Panc1 (cell line): ENCODE results near the gene ZNF580. TPM values are rescaled to one million over a fixed set of nuclear protein-coding genes. Genes with fewer than 3 reads are reported as not detected.

Experiments used
- ATAC-seq: fragments of 200-7000 bp; cut with Tn5 transposase; 2 replicates; pipeline ENCODE4 v1.9.1; 2020; ENCODE audit warnings: mild to moderate bottlenecking, moderate library complexity
- BruUV-seq: library from RNA; stranded (reverse); fragments of 400-500 nt; replicated peaks from 2 replicates; lab custom pipeline; 2021; lab: Mats Ljungman, UMichigan
- CTCF ChIA-PET: fragments of 300-600 bp; sonication (Branson Sonifier 250); formaldehyde crosslinking; loops from one replicate; lab custom pipeline; 2022; ENCODE audit warnings: antibody characterized with exemption; lab: Charles Lee
- POLR2A ChIA-PET: fragments of 300-600 bp; sonication (Branson Sonifier 250); formaldehyde crosslinking; loops from one replicate; lab custom pipeline; 2022; ENCODE audit warnings: antibody characterized with exemption; lab: Charles Lee
- DNase-seq: peaks from one replicate; pipeline ENCODE4 v3.0.0-alpha.2; 2010; ENCODE audit warnings: low read depth, low spot score
- H3K27ac ChIP-seq: 2 replicates; pipeline ENCODE4 v1.5.1; 2011; ENCODE audit warnings: mild to moderate bottlenecking, low read length, inconsistent platforms
- H3K27me3 ChIP-seq: fragments of 200-500 bp; sonication (Bioruptor generic); 2 replicates; pipeline ENCODE4 v1.6.0; 2014; ENCODE audit warnings: low read length, inconsistent platforms; ENCODE audit not compliant: control insufficient read depth, insufficient read depth
- H3K36me3 ChIP-seq: fragments of 200-500 bp; sonication (Bioruptor generic); 2 replicates; pipeline ENCODE4 v1.5.1; 2014; ENCODE audit warnings: inconsistent platforms, mild to moderate bottlenecking, low read length, moderate library complexity; ENCODE audit not compliant: control insufficient read depth, insufficient read depth
- H3K4me1 ChIP-seq: 2 replicates; pipeline ENCODE4 v1.5.1; 2011; ENCODE audit warnings: inconsistent platforms, mild to moderate bottlenecking, low read length, moderate library complexity; ENCODE audit not compliant: control insufficient read depth, insufficient read depth
- H3K4me3 ChIP-seq, 2 experiments: 2 replicates each; pipeline ENCODE4 v1.5.1; 2011 to 2012; ENCODE audit warnings: low read depth in 2 of 2, low read length in 2 of 2, mild to moderate bottlenecking in 2 of 2, inconsistent platforms in 1 of 2, moderate library complexity in 1 of 2
- H3K9me3 ChIP-seq: fragments of 200-500 bp; sonication (Bioruptor generic); 2 replicates; pipeline ENCODE4 v1.5.1; 2014; ENCODE audit warnings: low read depth, mild to moderate bottlenecking, inconsistent platforms, low read length, moderate library complexity; ENCODE audit not compliant: control insufficient read depth, insufficient read depth
- CTCF ChIP-seq: fragments of 450-650 bp; IDR thresholded peaks from 2 replicates; pipeline ENCODE4 v1.5.1; 2017; ENCODE audit warnings: mild to moderate bottlenecking
- POLR2AphosphoS5 ChIP-seq: IDR thresholded peaks from 2 replicates; pipeline ENCODE4 v1.6.1; 2012; ENCODE audit warnings: mild to moderate bottlenecking, low read depth, low read length, moderate library complexity
- REST ChIP-seq, 2 experiments: IDR thresholded peaks; 2 replicates each; pipeline ENCODE4 v1.6.1; 2011 to 2012; ENCODE audit warnings: low read depth in 2 of 2, control low read depth in 1 of 2, low read length in 1 of 2, mild to moderate bottlenecking in 1 of 2, moderate library complexity in 1 of 2; ENCODE audit not compliant: insufficient read depth in 1 of 2
- SIN3A ChIP-seq: IDR thresholded peaks from 2 replicates; pipeline ENCODE4 v1.6.1; 2012; ENCODE audit warnings: low read depth, mild to moderate bottlenecking, low read length, moderate library complexity, borderline replicate concordance; ENCODE audit not compliant: insufficient read depth
- TCF7L2 ChIP-seq: IDR thresholded peaks from 2 replicates; pipeline ENCODE4 v1.6.1; 2011; ENCODE audit warnings: mild to moderate bottlenecking, low read depth, low read length, inconsistent platforms
- in situ Hi-C: cut with HindIII; loops from 2 replicates; pipeline ENCODE4 v1.10.0; 2016; ENCODE audit warnings: low sequenced_read_pairs, low pct_unique_long_range_greater_than_20kb
- intact Hi-C: fragments of 100-400 bp; cut with micrococcal nuclease; formaldehyde crosslinking; loops from one replicate; pipeline ENCODE4 v1.10.0; 2022; ENCODE audit not compliant: unreplicated experiment
- total RNA-seq: library from RNA; stranded (reverse); gene quantifications from one replicate; pipeline ENCODE4 v1.2.1, GENCODE V29; 2021; ENCODE audit not compliant: unreplicated experiment

Gene ZNF580
- total RNA-seq, 1 experiment from 2014 or later = 58.0 TPM

- TF ChIP-seq POLR2AphosphoS5 (peak; percentile 62; the same call in 1 of the 2 replicates), REST (IDR thresholded peaks at IDR 0.05; ENCODE audit: insufficient read depth in 1 of 2, low read depth in 2 of 2, low read length in 1 of 2) (no peak), SIN3A (peak; percentile 63; the same call in 1 of the 2 replicates), TCF7L2 (0 out of 2 replicates have a peak, but pooled peaks have one; percentile 58)
- Histone ChIP-seq H3K27ac (peak overlapping the region; percentile 100), H3K36me3 (no peaks in the 10 kb centered on the region; the same call in 1 of the 2 replicates), H3K27me3 (no peaks in the 10 kb centered on the region), H3K4me3 (peak overlapping the region; percentile 79 to 85), H3K4me1 (peaks cover 10% of the 10 kb centered on the region), H3K9me3 (no peaks in the 10 kb centered on the region)
- ChIA-PET POLR2A (interaction anchor here (0.5 to 1.6 kb wide), 6 partner anchors 9 to 191 kb away, joined by 3 to 12 read pairs (median 6); partner anchors contain the start of gene ZNF579), CTCF (interaction anchor here (0.6 to 0.8 kb wide), 2 partner anchors 21 to 31 kb away, joined by 5 to 7 read pairs; no protein-coding TSS in a partner anchor)
- no TSS peak for BruUV-seq
- in situ Hi-C loops = no loop called here
- intact Hi-C loops = no loop called here
- DNase-seq (peak; percentile 83), ATAC-seq (peak; percentile 80)
Observed at GRCh38 chr19:55598719-55599467, 41.9 kb upstream of the ZNF580 start.

- H3K27ac ChIP-seq = peak within 1 kb of the TSS; percentile 100
- POLR2A ChIA-PET = interaction anchor here (0.5 to 1.6 kb wide), 7 partner anchors 10 to 192 kb away, joined by 3 to 12 read pairs (median 4); partner anchors contain the start of gene ZNF579
- H3K4me1 ChIP-seq = peaks cover 14% of the 10 kb centered on the region
- CTCF ChIA-PET = interaction anchor here (0.6 to 0.8 kb wide), 2 partner anchors 20 to 30 kb away, joined by 5 to 7 read pairs; no protein-coding TSS in a partner anchor
- in situ Hi-C loops = no loop called here
- intact Hi-C loops = no loop called here
- peak within 1 kb of the TSS; percentile 79 to 85 for H3K4me3 ChIP-seq
- H3K9me3 ChIP-seq = no peaks in the 10 kb centered on the region
- ATAC-seq (peak; percentile 90), DNase-seq (peak; percentile 94)
- no peaks in the 10 kb centered on the region; the same call in 1 of the 2 replicates for H3K36me3 ChIP-seq
- no peak for TF ChIP-seq CTCF
- TF ChIP-seq POLR2AphosphoS5 = peak; percentile 10; the same call in 1 of the 2 replicates
- TF ChIP-seq REST (IDR thresholded peaks at IDR 0.05; ENCODE audit: insufficient read depth in 1 of 2, low read depth in 2 of 2, low read length in 1 of 2) = no peak
- TF ChIP-seq TCF7L2 = no peak; the same call in 1 of the 2 replicates
- TF ChIP-seq SIN3A = peak; percentile 10; the same call in 1 of the 2 replicates
- no TSS peak for BruUV-seq
- no peaks in the 10 kb centered on the region for H3K27me3 ChIP-seq
Observed at GRCh38 chr19:55599468-55599841, 41.3 kb upstream of the ZNF580 start, which contains the start of gene FIZ1. FIZ1 (minus strand) TSS chr19:55599517; CDS start chr19:55597865, 1,652 bp downstream.
